Left ventricle myocardium superior (tissue), 1 donor: ENCODE data around the gene AICDA. TPM values are rescaled to one million over a fixed set of nuclear protein-coding genes. Genes with fewer than 3 reads are reported as not detected.
"Not testable (repeated sequence)": the region's sequence is repeated elsewhere in the genome, so short reads cannot be mapped to it uniquely, and the experiment has no call there.

Source experiments
- ATAC-seq: fragments of 200-7000 bp; cut with Tn5 transposase; one replicate; pipeline ENCODE4 v1.9.1; 2020; ENCODE audit warnings: mild to moderate bottlenecking, moderate library complexity
- DNase-seq: peaks from one replicate; pipeline ENCODE4 v3.0.0-alpha.2; 2020
- intact Hi-C: fragments of 100-400 bp; cut with micrococcal nuclease; formaldehyde crosslinking; loops from one replicate; pipeline ENCODE4 v1.11.0; 2022
- long read RNA-seq: library from polyadenylated mRNA; unstranded; transcript quantifications from one replicate; pipeline ENCODE4 v2.0.0, GENCODE V29; 2021
- total RNA-seq: library from RNA; stranded (reverse); fragmentation: NEBNext Ultra II Directional; extraction: Animal tissue kit (Norgen Biotek cat#: 25700); gene quantifications from one replicate; pipeline ENCODE4 v1.2.1, GENCODE V29; 2021
- donor health status: DM: no; HTN: yes; CAD: no; lungs with severe emphysema.

The AICDA gene
- not detected for total RNA-seq
- long read RNA-seq = 0 reads

DNA sequence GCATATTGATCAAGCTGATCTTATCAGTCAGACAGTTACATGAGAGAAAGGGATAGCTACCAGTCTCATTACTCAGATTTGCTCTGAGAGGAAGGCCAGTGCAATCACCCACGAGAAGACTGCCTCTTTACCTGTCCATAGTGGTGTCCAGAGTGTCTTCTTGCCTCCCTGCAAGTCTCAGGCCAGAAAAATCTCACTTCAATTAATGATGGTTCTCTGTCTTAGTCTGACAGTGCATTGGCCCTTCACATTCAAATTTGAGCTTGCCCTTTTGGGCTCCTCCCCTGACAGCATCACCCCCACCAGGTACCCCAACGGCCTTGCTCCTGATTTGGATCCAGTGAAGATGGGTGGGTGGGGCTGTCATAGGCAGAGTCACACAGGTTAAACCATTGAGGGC, at the start of gene AICDA:
TSS of gene AICDA (minus strand) at position 231 of the 400 bp plus-strand sequence. CDS start at position 139, 92 bp downstream.
- intact Hi-C loops = no loop called here

DNA sequence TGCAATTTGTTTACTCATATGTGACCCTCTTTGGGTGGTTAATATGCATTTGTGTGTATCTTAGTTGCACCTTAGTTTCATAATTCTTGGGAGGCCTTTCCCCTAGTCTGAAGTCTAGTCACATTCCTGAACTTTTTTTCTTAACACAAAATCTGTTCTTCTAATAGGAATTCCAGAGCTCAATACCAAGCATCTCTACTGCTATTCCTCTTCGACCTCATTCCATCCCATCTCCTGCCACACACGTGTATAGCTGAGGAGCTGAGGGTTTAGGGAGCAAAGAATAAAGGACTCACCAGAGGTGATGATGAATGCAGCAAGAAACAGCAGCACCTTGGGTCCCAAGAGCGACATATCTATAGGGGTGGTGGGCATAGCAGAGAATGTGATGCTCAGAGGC, 49.1 kb upstream of the AICDA start:
- DNase-seq (no peak), ATAC-seq (no peak)
- intact Hi-C loops = no loop called here

More for the DNA sequence above, at the start of gene AICDA:
- ATAC-seq (no peak), DNase-seq (no peak)

DNA sequence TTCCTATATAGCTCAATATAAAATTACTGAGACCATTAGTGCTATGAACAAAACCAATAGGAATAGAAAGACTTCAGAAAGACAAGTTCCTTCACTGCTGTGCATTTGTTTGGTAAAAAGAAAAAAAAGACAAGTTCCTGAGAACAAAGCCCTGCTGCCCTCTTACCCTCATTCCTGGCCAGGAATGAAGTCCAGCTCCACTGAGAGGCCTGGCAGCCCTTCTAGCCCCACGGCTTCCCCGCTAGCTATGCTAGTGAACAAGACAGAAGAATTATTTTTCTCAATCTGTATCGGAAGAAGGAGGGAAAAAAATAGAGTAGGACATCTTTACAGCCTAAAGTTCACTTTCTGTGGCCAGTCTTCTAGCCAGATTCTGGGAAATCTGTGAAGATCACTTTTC, 48.4 kb upstream of the AICDA start:
- ATAC-seq (no peak), DNase-seq (no peak)
- intact Hi-C loops = no loop called here

DNA sequence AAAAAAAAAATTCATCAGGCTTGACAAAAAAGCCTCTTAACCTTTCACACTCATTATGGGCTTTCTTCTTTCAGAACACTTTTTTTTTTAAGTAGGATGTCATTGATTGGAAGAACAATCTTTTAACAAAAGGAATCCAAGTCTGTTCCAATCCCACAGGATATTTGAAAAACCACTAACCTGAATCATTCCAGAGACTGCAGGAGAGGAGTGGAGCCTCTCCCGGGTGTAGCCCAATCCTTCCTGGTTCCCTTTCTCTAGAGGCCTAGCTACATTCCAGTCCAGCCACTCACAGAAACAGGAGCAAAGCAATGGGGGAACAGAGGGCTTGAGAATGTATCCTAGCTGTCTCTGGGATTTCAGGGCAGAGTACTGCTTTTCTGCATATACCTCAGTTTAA, 45.7 kb upstream of the AICDA start:
- DNase-seq (no peak), ATAC-seq (no peak)
- intact Hi-C loops = no loop called here

DNA sequence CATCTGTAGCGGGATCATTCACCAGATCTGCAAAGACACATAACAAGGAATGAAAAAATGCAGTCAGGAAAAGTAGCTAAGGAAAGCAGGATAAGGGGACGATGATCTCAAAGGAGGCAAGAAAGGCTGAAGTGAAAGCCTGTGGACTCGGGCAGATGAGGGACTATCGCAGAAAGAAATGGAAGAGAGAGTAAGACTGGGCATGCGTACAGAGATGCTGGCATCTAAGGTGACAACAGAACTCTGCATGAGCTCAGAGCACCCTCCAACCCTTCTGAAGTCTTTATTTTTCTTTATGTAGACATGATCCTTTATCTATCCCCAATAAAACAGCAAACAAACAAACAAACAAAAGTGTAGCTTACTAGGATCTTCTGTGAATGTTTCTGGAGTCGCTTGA, 42.8 kb upstream of the AICDA start:
- ATAC-seq (no peak), DNase-seq (no peak)
- intact Hi-C loops = no loop called here

DNA sequence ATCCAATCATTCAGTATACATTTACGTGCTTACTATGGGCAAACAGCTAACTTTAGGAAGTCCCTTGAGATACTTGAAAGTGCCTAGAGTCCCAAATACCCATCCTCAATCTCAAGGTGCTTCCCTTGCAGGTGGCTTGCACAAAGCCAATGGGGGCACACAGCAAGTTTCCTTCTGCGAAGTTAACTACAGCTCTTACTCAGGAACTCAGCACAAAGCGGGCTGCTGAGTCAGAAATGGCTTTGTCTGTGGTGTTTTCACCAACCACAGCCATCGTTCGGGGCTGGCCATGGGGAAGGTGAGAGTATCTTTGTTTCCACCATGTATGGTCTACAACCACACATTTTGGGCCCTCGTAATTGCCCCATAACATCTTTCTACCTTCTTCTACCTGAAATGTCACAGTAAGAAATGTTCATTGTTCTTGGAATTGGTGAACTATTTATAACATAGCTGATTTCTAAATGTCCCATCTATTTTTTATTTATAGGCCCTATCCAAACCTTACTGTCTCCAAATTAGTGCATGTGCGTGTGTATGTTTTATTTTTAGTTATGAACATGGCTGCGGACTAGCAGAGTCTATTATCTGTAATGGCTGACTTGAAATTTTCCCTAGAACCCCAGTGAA, 36.0 kb upstream of the AICDA start:
- intact Hi-C loops = no loop called here
- no peak for DNase-seq
- ATAC-seq = no peak

DNA sequence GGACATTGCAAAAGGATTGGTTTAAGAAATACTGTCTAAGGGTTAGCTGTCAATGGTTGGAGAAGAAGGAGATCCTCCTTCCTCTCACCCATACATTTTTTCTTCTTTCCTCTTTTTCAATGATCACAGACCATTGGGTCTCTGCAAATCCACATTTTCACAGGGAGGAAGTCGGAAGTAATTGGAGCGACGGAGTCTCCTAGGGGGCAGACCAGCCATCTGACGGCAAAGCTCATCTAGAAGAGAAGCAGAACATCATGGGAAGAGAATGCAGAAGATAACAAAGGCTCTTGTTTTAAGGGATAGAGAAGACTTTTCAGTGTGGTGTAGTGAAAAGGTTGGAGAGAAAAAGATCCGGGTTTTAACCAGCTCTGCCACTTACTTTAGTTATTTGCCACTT, 35.3 kb upstream of the AICDA start:
- ATAC-seq = no peak
- no peak for DNase-seq
- intact Hi-C loops = no loop called here

DNA sequence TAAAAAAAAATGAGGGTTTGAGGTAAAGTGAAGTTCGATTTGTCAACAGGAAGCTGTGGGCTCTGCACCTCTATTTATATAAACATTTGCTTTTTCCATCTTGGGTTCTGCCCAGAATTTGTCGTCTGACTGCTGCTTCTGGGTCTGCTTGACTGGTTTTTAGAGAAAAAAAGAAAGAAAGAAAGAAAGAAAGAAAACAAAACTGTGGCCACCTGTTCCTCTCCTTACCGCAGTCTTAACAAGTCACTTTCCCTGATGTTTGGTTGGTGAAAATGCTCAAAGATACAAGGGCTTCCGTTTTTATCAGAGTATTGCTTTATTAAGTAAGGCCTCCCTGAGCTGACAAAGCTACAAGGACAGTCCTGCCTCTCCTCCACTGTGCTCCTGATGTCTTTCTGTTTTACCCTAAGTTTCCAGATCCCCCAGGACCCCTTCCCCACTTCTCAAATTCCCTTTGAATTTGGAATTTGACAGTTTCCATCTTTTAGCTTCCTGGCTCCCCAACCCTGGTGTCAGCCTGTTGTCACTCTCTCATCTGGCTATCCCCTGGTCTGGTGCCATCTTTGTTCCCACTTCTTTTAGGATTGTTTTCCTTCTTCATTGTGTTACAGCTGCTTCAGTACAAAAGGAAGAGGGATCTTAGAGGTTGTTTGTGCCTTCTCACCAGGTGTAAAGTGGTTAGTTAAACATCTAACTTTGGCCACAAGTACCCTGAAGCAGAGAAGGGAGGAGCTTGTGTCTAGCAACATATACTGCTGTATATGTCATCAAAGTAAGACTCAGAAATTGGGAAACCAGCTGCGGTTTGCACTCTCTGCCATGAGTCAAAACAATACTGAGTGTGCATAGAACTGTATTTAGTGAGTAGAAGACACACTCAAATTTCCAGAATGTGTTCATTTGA, 31.9 kb upstream of the AICDA start:
- intact Hi-C loops = no loop called here
- DNase-seq (no peak), ATAC-seq (no peak)

DNA sequence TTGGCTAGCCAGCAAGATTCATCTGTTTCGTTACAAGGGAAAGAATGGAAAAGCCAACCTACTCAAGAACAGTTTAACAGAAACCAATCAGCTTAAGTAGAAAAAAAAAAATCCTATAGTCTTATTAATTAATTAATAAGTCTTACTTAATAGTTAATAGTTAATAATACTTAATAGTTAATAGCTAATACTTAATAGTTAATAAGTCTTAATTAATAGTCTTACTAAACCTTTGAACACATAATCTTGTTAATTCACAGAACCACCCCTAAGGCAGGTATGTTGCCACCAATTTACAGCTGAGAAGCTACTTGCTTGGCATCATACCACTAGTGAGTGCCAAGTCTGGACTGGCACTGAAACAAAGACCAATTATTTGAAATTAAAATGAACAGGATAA, 30.1 kb upstream of the AICDA start:
- intact Hi-C loops = no loop called here
- DNase-seq (no peak), ATAC-seq (no peak)

DNA sequence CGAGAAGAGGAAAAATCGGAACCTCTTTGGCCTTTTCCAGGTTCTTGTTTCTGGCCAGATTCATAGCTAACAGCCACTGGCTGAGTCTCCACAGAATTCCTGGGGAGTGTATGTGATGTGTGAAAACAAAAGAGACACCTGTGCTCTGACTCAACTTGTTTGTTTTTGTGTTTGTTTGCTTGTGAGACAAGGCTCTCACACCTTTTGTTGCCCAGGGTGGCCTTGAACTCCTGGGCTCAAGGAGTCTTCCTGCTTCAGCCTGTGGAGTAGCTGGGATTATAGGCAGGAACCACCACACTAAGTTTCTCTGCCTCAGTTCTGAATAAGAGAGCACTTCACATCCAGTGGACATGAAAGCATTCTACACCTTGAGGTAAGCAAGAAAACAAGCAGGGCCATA, 27.3 kb upstream of the AICDA start:
- no peak for ATAC-seq
- intact Hi-C loops = no loop called here
- DNase-seq = no peak

DNA sequence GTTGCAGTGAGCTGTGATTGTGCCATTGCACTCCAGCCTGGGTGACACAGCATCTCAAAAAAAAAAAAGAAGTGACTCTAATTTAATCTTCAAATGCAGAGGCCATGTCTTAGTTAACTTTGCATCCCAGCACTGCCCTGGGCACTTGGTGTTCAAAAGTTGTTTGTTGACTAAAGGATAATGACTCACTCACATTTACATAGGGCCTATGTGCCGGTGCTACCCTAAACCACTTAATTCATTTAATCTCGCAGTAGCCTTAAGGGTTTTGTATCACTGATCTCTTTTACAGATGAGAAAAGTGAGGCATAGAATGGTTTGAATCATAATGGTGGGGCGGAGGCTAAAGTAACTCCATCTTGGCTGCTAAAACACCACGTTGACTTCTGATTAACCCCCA, 26.3 kb upstream of the AICDA start:
- intact Hi-C loops = no loop called here
- DNase-seq = no peak

DNA sequence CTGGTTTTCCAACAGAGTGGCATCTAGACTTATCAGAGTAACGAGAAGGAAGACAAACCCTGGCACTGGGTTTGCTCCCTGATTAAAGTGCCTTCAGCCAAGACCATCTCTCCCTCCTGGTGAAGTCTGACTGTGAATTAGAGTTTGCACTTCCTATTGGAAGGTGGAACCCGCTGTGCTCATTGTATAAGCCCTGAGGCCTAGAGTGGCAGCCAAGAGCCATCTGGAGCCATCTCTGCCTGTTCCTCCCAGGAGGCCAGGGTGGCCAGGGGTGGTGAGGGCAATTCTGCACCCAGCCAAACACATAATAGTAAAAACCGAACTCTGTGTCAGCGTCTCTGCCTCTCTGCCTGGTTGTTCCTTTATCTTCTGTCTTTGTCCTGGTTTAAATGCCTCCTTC, 25.0 kb upstream of the AICDA start:
- DNase-seq = no peak
- ATAC-seq = no peak
- intact Hi-C loops = no loop called here

More for the DNA sequence above, 26.3 kb upstream of the AICDA start:
- no peak for ATAC-seq

DNA sequence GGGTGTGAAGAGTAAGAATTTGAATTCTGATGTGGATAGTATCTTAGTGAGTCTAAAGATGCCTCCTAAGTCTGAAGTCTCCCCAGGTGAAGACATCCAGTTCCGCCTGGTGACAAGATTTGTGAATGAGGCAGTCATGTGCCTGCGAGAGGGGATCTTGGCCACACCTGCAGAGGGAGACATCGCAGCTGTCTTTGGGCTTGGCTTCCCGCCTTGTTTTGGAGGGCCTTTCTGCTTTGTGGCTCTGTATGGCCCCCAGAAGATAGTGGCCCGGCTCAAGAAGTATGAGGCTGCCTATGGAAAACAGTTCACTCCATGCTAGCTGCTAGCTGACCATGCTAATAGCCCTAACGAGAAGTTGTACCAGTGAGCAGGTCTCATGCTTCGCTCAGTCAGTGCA, 24.6 kb upstream of the AICDA start:
- intact Hi-C loops = no loop called here
- DNase-seq (no peak), ATAC-seq (no peak)

DNA sequence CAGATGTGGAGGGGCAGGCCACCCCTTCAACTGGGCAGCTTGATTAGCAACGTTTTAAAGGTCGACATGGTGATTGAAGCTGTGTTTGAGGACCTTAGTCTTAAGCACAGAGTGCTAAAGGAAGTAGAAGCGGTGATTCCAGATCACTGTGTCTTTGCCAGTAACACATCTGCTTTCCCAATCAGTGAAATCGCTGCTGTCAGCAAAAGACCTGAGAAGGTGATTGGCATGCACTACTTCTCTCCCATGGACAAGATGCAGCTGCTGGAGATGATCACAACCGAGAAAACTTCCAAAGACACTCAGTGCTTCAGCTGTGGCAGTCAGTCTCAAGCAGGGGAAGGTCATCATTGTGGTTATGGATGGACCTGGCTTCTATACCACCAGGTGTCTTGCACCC, 23.9 kb upstream of the AICDA start:
- intact Hi-C loops = no loop called here
- DNase-seq (no peak), ATAC-seq (no peak)

DNA sequence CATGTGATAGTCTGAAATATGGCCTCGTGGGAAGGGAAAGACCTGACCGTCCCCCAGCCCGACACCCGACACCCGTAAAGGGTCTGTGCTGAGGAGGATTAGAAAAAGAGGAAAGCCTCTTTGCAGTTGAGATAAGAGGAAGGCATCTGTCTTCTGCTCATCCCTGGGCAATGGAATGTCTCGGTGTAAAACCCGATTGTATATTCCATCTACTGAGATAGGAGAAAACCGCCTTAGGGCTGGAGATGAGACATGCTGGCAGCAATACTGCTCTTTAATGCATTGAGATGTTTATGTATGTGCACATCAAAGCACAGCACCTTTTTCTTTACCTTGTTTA, 23.3 kb upstream of the AICDA start:
- DNase-seq, ATAC-seq, intact Hi-C loops: not testable (repeated sequence)

DNA sequence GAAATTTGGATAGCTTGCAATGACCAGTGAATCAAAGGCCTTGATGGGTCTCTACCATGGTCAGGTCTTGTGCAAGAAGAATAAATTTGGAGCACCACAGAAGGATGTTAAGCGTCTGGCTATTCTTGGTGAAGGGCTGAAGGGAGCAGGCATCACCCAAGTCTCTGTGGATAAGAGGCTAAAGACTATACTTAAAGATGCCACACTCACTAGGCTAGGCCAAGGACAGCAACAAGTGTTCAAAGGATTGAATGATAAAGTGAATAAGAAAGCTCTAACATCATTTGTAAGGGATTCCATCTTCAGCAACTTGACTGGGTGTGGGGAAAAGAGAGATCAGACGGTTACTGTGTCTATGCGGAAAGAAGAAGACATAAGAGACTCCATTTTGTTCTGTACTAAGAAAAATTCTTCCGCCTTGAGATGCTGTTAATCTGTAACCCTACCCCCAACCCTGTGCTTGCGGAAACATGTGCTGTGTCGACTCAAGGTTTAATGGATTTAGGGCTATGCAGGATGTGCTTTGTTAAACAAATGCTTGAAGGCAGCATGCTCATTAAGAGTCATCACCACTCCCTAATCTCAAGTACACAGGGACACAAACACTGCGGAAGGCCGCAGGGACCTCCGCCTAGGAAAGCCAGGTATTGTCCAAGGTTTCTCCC, 22.8 kb upstream of the AICDA start:
- DNase-seq, intact Hi-C loops, ATAC-seq: not testable (repeated sequence)

DNA sequence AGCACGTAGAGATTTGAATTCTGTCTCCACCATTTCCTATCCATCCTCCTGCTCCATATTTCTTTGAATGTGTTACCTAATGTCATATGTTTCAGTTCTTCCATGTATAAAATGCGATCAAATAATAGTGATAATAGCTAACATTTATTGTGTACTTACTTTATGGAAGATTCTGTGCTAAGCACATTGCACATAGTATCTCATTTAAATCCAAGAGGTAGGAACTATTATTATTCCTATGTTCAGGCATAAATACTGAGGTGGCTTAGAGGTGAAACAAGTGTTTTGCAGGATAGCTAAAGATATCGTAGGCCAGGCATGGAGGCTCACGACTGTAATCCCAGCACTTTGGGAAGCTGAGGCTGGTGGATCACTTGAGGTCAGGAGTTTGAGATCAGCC, 17.5 kb upstream of the AICDA start:
- no peak for DNase-seq
- ATAC-seq = no peak
- intact Hi-C loops = no loop called here

DNA sequence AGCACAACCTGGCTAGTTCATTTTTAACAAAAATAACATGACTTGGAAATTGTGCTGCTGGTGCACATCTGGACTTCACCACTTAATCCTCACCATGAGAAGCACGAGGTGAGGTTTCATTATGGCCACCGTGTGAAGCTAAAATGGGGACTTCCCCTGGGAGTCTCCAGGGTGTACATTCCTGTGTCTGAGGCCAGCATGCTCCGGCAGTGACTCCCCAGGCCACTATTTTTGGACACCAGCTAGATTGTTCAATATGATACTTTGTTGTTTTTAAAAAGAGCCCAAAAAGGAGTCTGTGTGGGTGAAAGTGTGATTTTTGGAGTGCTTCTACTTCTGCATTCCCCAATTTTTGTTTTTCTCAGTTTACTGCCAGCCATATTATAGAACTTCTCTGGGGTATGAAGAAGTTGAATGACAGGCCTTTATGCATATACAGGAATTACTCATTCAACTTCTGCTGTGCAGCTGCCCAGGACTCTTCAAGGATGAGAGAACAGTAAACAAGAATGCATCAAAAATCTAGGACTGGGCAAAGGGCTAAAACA, 16.9 kb upstream of the AICDA start:
- ATAC-seq (no peak), DNase-seq (no peak)
- intact Hi-C loops = no loop called here

DNA sequence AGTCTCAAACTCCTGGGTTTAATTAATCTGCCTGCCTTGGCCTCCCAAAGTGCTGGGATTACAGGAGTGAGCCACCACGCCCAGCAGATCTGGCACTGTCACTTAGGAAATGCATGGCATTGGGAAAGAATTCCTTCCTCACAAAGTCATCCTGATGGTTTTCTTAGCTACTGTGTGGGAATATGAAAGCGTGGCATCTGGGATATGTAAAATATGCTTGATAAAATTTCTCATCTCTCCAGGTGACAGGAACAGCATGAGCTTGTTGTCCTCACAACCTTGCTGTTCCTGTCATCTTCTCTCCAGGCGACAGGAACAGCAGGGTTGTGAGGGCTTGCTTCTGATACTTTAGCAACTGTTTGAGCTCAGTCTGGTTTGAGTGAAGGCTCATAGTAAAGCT, 16.1 kb upstream of the AICDA start:
- DNase-seq = no peak
- intact Hi-C loops = no loop called here
- no peak for ATAC-seq

DNA sequence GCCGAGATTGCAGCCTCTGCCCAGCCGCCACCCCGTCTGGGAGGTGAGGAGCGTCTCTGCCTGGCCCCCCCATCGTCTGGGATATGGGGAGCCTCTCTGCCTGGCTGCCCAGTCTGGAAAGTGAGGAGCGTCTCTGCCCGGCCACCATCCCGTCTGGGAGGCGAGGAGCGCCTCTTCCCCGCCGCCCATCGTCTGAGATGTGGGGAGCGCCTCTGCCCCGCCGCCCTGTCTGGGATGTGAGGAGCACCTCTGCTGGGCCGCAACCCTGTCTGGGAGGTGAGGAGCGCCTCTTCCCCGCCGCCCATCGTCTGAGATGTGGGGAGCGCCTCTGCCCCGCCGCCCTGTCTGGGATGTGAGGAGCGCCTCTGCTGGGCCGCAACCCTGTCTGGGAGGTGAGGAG, 12.1 kb upstream of the AICDA start:
- DNase-seq, intact Hi-C loops, ATAC-seq: not testable (repeated sequence)
